Measurements from ENCODE around the gene GLUD1. TPM values are rescaled to one million over a fixed set of nuclear protein-coding genes. Genes with fewer than 3 reads are reported as not detected.
"Not testable (repeated sequence)": the region's sequence is repeated elsewhere in the genome, so short reads cannot be mapped to it uniquely, and the experiment has no call there.

The GLUD1 gene
- total RNA-seq, 1 donor from 2014 or later: 94.5 TPM

- DNase-seq (ENCODE audit: low read depth); H3K4me3 ChIP-seq (ENCODE audit: low read depth, low read length); H3K27me3 ChIP-seq (ENCODE audit: control insufficient read depth, insufficient read depth, low read length); H3K36me3 ChIP-seq (ENCODE audit: control insufficient read depth, insufficient read depth, low read length): not testable (repeated sequence)
These were observed 86.3 kb downstream of the GLUD1 start for GRCh38 chr10:87008303-87008702.

- H3K27me3 ChIP-seq (ENCODE audit: control insufficient read depth, insufficient read depth, low read length): not testable (repeated sequence)
These were observed 87.0 kb downstream of the GLUD1 start for GRCh38 chr10:87007674-87008073.

GRCh38 chr10:87007124-87007523 lies 87.5 kb downstream of the GLUD1 start:
- H3K36me3 ChIP-seq (ENCODE audit: control insufficient read depth, insufficient read depth, low read length); H3K4me3 ChIP-seq (ENCODE audit: low read depth, low read length); DNase-seq (ENCODE audit: low read depth); H3K27me3 ChIP-seq (ENCODE audit: control insufficient read depth, insufficient read depth, low read length): not testable (repeated sequence)

More at GRCh38 chr10:87007674-87008073, 87.0 kb downstream of the GLUD1 start:
- not testable (repeated sequence) for DNase-seq (ENCODE audit: low read depth); H3K4me3 ChIP-seq (ENCODE audit: low read depth, low read length); H3K36me3 ChIP-seq (ENCODE audit: control insufficient read depth, insufficient read depth, low read length)

GRCh38 chr10:87000491-87000890 lies 94.2 kb downstream of the GLUD1 start:
- no peaks in the 10 kb centered on the region for H3K27me3 ChIP-seq (ENCODE audit: control insufficient read depth, insufficient read depth, low read length)
- H3K36me3 ChIP-seq (ENCODE audit: control insufficient read depth, insufficient read depth, low read length): no peaks in the 10 kb centered on the region
- no peak for DNase-seq (ENCODE audit: low read depth)
- no peak overlapping the region for H3K4me3 ChIP-seq (ENCODE audit: low read depth, low read length)
- no peak for TF ChIP-seq CTCF (IDR thresholded peaks at IDR 0.05; ENCODE audit: insufficient read depth, low read length, poor library complexity, severe bottlenecking)

Other genes starting within 250 kb of the GLUD1 start
- gene MMRN2, start 137.2 kb downstream of the GLUD1 start, total RNA-seq: 0.08 and 0.14 TPM in 2 replicates
- 0.21 TPM in 1 of 2 replicates, not detected in the other for gene SNCG, start 136.2 kb downstream of the GLUD1 start, total RNA-seq
- 0.41 TPM in 1 of 2 replicates, not detected in the other for gene ADIRF, start 126.4 kb downstream of the GLUD1 start, total RNA-seq
- not detected in 2 replicates for gene FAM25A, start 74.5 kb downstream of the GLUD1 start, total RNA-seq
- gene SHLD2, start 363 bp upstream of the GLUD1 start, total RNA-seq: 17.9 and 26.4 TPM in 2 replicates
- 3.3 and 4.9 TPM in 2 replicates for gene NUTM2A, start 130.6 kb upstream of the GLUD1 start, total RNA-seq

Data from kidney epithelial cell (primary cell).